GM12878 (cell line): ENCODE results near the gene TAS2R3. TPM values are rescaled to one million over a fixed set of nuclear protein-coding genes. Genes with fewer than 3 reads are reported as not detected.

Experiments used
- ATAC-seq: fragments of 200-7000 bp; cut with Tn5 transposase; 3 replicates; pipeline ENCODE4 v1.9.1; 2020; ENCODE audit warnings: mild to moderate bottlenecking, moderate library complexity
- BruUV-seq: library from RNA; stranded (reverse); fragments of 400-500 nt; replicated peaks from 2 replicates; lab custom pipeline; 2021; lab: Mats Ljungman, UMichigan
- CTCF ChIA-PET: fragments of 300-600 bp; sonication (Branson Sonifier 250); formaldehyde crosslinking; extraction: SDS; loops from one replicate; lab custom pipeline; 2021; ENCODE audit warnings: inconsistent platforms; lab: Yijun Ruan, JAX
- POLR2A ChIA-PET: fragments of 350-600 bp; formaldehyde crosslinking; extraction: SDS; loops from one replicate; lab custom pipeline; 2021; ENCODE audit warnings: inconsistent platforms; lab: Charles Lee
- RAD21 ChIA-PET: fragments of 300-600 bp; sonication (Branson Sonifier 250); formaldehyde crosslinking; loops from one replicate; lab custom pipeline; 2023; ENCODE audit warnings: antibody characterized with exemption; ENCODE audit not compliant: unreplicated experiment; lab: Charles Lee
- SMC1A ChIA-PET: fragments of 300-600 bp; sonication (Branson Sonifier 250); formaldehyde crosslinking; loops from one replicate; lab custom pipeline; 2023; ENCODE audit not compliant: unreplicated experiment, uncharacterized antibody; lab: Charles Lee
- DNase-seq: peaks from one replicate; pipeline ENCODE4 v3.0.0-alpha.2; 2011; ENCODE audit warnings: low read depth, low spot score
- FAIRE-seq: peaks from 3 replicates; lab custom pipeline; 2011; peaks lifted over from hg19 to GRCh38; lab: Jason Lieb, UNC
- H2AFZ ChIP-seq: 2 replicates; pipeline ENCODE4 v1.6.0; 2011; ENCODE audit warnings: low read depth, low read length, control low read depth; ENCODE audit not compliant: control insufficient read depth
- H3K27ac ChIP-seq: 2 replicates; pipeline ENCODE4 v1.5.1; 2011; ENCODE audit warnings: control low read depth; ENCODE audit not compliant: control insufficient read depth, insufficient read depth
- H3K27me3 ChIP-seq, 2 experiments: replicated peaks in 1 of 2; 2 replicates each; pipeline versions ENCODE4 v1.6.0 to v1.6.1; 2011; ENCODE audit warnings: low read length in 1 of 2; ENCODE audit not compliant: control insufficient read depth in 2 of 2, insufficient read depth in 2 of 2
- H3K36me3 ChIP-seq, 2 experiments: 2 replicates each; pipeline ENCODE4 v1.5.1; 2011; ENCODE audit warnings: low read length in 1 of 2; ENCODE audit not compliant: control insufficient read depth in 2 of 2, insufficient read depth in 2 of 2
- H3K4me1 ChIP-seq: 2 replicates; pipeline ENCODE4 v1.6.1; 2011; ENCODE audit warnings: mild to moderate bottlenecking, low read length, moderate library complexity, mixed read lengths; ENCODE audit not compliant: control insufficient read depth, insufficient read depth
- H3K4me2 ChIP-seq: 2 replicates; pipeline ENCODE4 v1.6.0; 2011; ENCODE audit warnings: control low read depth; ENCODE audit not compliant: control insufficient read depth, insufficient read depth
- H3K4me3 ChIP-seq: fragments of 200-600 bp; sonication (generic); 2 replicates; pipeline ENCODE4 v1.5.1; 2016
- H3K79me2 ChIP-seq: 2 replicates; pipeline ENCODE4 v1.6.0; 2011; ENCODE audit warnings: low read length; ENCODE audit not compliant: control insufficient read depth, insufficient read depth
- H3K9ac ChIP-seq: 2 replicates; pipeline ENCODE4 v1.8.0; 2011; ENCODE audit warnings: low read length, control low read depth, mixed read lengths; ENCODE audit not compliant: control insufficient read depth, insufficient read depth
- H3K9me3 ChIP-seq: replicated peaks from 3 replicates; pipeline ENCODE4 v1.5.1; 2011; ENCODE audit warnings: mild to moderate bottlenecking, low read length; ENCODE audit not compliant: control insufficient read depth, insufficient read depth
- H4K20me1 ChIP-seq: 2 replicates; pipeline ENCODE4 v1.6.0; 2011; ENCODE audit not compliant: control insufficient read depth, insufficient read depth
- FOXM1 ChIP-seq: IDR thresholded peaks from 2 replicates; pipeline ENCODE4 v1.6.1; 2012; ENCODE audit warnings: low read depth, mild to moderate bottlenecking, inconsistent platforms, low read length, moderate library complexity
- HCFC1 ChIP-seq: fragments of 150-350 bp; IDR thresholded peaks from 2 replicates; pipeline ENCODE4 v1.6.1; 2014; ENCODE audit warnings: low read length
- JUNB ChIP-seq: IDR thresholded peaks from 2 replicates; pipeline ENCODE4 v1.6.1; 2016; ENCODE audit warnings: antibody characterized with exemption, mild to moderate bottlenecking
- KAT2A ChIP-seq: conservative IDR thresholded peaks from 2 replicates; pipeline ENCODE4 v1.6.1; 2011; ENCODE audit warnings: low read depth, low read length; ENCODE audit not compliant: control insufficient read depth
- NFYA ChIP-seq: IDR thresholded peaks from 2 replicates; pipeline ENCODE4 v1.6.1; 2011; ENCODE audit warnings: low read depth, mild to moderate bottlenecking, low read length, improper control_type of control experiment, borderline replicate concordance
- PKNOX1 ChIP-seq: fragments of 450-650 bp; IDR thresholded peaks from 2 replicates; pipeline ENCODE4 v1.6.1; 2016; ENCODE audit warnings: mild to moderate bottlenecking
- SKIL ChIP-seq: fragments of 450-650 bp; IDR thresholded peaks from 2 replicates; pipeline ENCODE4 v1.6.1; 2017; ENCODE audit warnings: mild to moderate bottlenecking, low read depth, inconsistent platforms; ENCODE audit not compliant: poor library complexity, severe bottlenecking
- SMAD1 ChIP-seq: fragments of 450-650 bp; IDR thresholded peaks from 2 replicates; pipeline ENCODE4 v1.6.1; 2018; ENCODE audit warnings: mild to moderate bottlenecking, low read depth; ENCODE audit not compliant: partially characterized antibody
- SMAD5 ChIP-seq: IDR thresholded peaks from 2 replicates; pipeline ENCODE4 v1.6.1; 2016; ENCODE audit warnings: antibody characterized with exemption, low read depth
- USF1 ChIP-seq: IDR thresholded peaks from 2 replicates; pipeline ENCODE4 v1.6.1; 2011; ENCODE audit warnings: borderline replicate concordance, low read depth, mild to moderate bottlenecking, moderate library complexity, mixed read lengths, low read length; ENCODE audit not compliant: insufficient read depth; ENCODE audit errors: extremely low read length
- USF2 ChIP-seq: IDR thresholded peaks from 2 replicates; pipeline ENCODE4 v1.6.1; 2011; ENCODE audit warnings: low read depth, low read length, improper control_type of control experiment, borderline replicate concordance
- ZBED1 ChIP-seq: IDR thresholded peaks from 2 replicates; pipeline ENCODE4 v1.6.1; 2016; ENCODE audit warnings: borderline replicate concordance
- ZNF207 ChIP-seq: fragments of 450-650 bp; IDR thresholded peaks from 2 replicates; pipeline ENCODE4 v1.6.1; 2014; ENCODE audit warnings: antibody characterized with exemption, mild to moderate bottlenecking, borderline replicate concordance
- ZNF687 ChIP-seq: fragments of 450-650 bp; IDR thresholded peaks from 2 replicates; pipeline ENCODE4 v1.6.1; 2017; ENCODE audit warnings: mild to moderate bottlenecking, moderate library complexity
- WGBS: methylation state at CpG from one replicate; pipeline ENCODE4 v1.1.6; 2016; ENCODE audit warnings: low lambda C conversion rate; ENCODE audit not compliant: insufficient replicate concordance, insufficient coverage; ENCODE audit errors: missing lambda C conversion rate; 5-methylcytosine and 5-hydroxymethylcytosine counted together
- in situ Hi-C: fragments of 300-500 bp; cut with MboI; formaldehyde crosslinking; loops from 9 replicates; pipeline ENCODE4 v1.14.3; 2018; ENCODE audit warnings: mixed read lengths
- intact Hi-C: fragments of 100-400 bp; cut with micrococcal nuclease; formaldehyde crosslinking; loops from one replicate; pipeline ENCODE4 v1.14.2; 2022; ENCODE audit not compliant: unreplicated experiment
- polyA plus RNA-seq, 11 experiments: library from polyadenylated mRNA; depleted of rRNA in 4 of 11; unstranded in 6 of 11; stranded (reverse) in 5 of 11; fragments of >200 nt; fragmentation: Nextera tagmentation in 4 of 11; fragmentation: Illumina TruSeq in 1 of 11; extraction: Ambion mirVana in 4 of 11; extraction: Trizol in 1 of 11; gene quantifications; 1 replicate in 1 of 11; 2 replicates in 10 of 11; pipeline versions ENCODE4 v1.2.1 to v1.2.3, GENCODE V29; 2011 to 2016; ENCODE audit warnings: inconsistent platforms in 2 of 11, missing spikeins in 2 of 11, low read depth in 1 of 11
- total RNA-seq, 4 experiments: library from RNA; depleted of rRNA in 3 of 4; stranded (reverse); fragments of >200 nt in 3 of 4; fragmentation: Illumina TruSeq in 1 of 4; extraction: Trizol in 1 of 4; gene quantifications; 2 replicates each; pipeline versions ENCODE4 v1.2.1 to v1.2.3, GENCODE V29; 2013 to 2021

TAS2R3 gene
- total and polyA plus RNA-seq, 10 of the 15 experiments (the other 5 are each of a cell fraction or from before 2014, with no cell fraction given), result 0.21 to 1.1 (median 0.55) TPM; not detected in 4

- TF ChIP-seq SKIL (no peak), SMAD1 (no peak), SMAD5 (no peak), FOXM1 (no peak), ZBED1 (no peak), HCFC1 (no peak)
- TF ChIP-seq, all 136 proteins: peak for 0
Measured at GRCh38 chr7:141714571-141714970, 49.3 kb upstream of the TAS2R3 start (continued).

- intact Hi-C loops (no loop called here), in situ Hi-C loops (no loop called here)
- no peaks in the 10 kb centered on the region for H3K36me3 ChIP-seq
- no peak for DNase-seq
- no peak overlapping the region for H3K27ac ChIP-seq
- BruUV-seq, result no TSS peak
- ATAC-seq, result no peak
- SMC1A ChIA-PET, result interaction anchor here (0.7 to 2.2 kb wide), 5 partner anchors 9 to 60 kb away, joined by 3 to 6 read pairs (median 3); partner anchors contain the start of gene SSBP1
- no peaks in the 10 kb centered on the region for H4K20me1 ChIP-seq
- WGBS, result 27% methylated on average over 4 of the region's 4 CpGs
- no peak overlapping the region for H3K4me2 ChIP-seq
- CTCF ChIA-PET, result interaction anchor here (1.2 to 2.5 kb wide), 3 partner anchors 16 to 60 kb away, joined by 4 to 12 read pairs (median 10); partner anchors contain the start of gene SSBP1
- no peak overlapping the region for H2AFZ ChIP-seq
- POLR2A ChIA-PET, result no interaction called here
- H3K4me3 ChIP-seq, result no peak overlapping the region
- no peak for FAIRE-seq
- RAD21 ChIA-PET, result no interaction called here
- no peaks in the 10 kb centered on the region for H3K79me2 ChIP-seq
- no peaks in the 10 kb centered on the region for H3K9me3 ChIP-seq
- H3K9ac ChIP-seq, result no peak overlapping the region
- H3K27me3 ChIP-seq, result no peaks in the 10 kb centered on the region; a peak in 1 of 4 replicates
- H3K4me1 ChIP-seq, result no peaks in the 10 kb centered on the region
- no peak for TF ChIP-seq PKNOX1
- TF ChIP-seq ZNF207, result no peak
- no peak for TF ChIP-seq NFYA
- no peak for TF ChIP-seq KAT2A
- no peak for TF ChIP-seq ZNF687
- TF ChIP-seq USF2, result no peak
- no peak for TF ChIP-seq JUNB
- TF ChIP-seq USF1, result no peak
Measured at GRCh38 chr7:141715018-141715417, 48.9 kb upstream of the TAS2R3 start.
